ENCODE results near the gene DGKQ.

The DGKQ gene

GRCh38 chr4:1011666-1012033, 38.3 kb upstream of the DGKQ start:
- Histone ChIP-seq H3K79me1 (replicated peaks; ENCODE audit: low read length, poor library complexity, severe bottlenecking) (peaks cover 36% of the 10 kb centered on the region), H3K4ac (ENCODE audit: low read depth in 1 of 2, low read length in 2 of 2) (no peak overlapping the region), H3K27ac (ENCODE audit: low read length, poor library complexity, severe bottlenecking) (no peak overlapping the region), H3K4me1 (ENCODE audit: control insufficient read depth, insufficient read depth, low read depth, low read length) (peaks cover 59% of the 10 kb centered on the region), H4K91ac (ENCODE audit: low read length) (no peak overlapping the region), H3K4me3 (ENCODE audit: insufficient read depth in 1 of 2, low read depth in 1 of 2, low read length in 2 of 2) (peak overlapping the region in 1 of 2 experiments; percentile 73), H2BK5ac (ENCODE audit: low read depth, low read length, poor library complexity, severe bottlenecking) (no peak overlapping the region), H3K23ac (ENCODE audit: low read length in 2 of 2) (no peak overlapping the region), H2BK12ac (ENCODE audit: low read length in 2 of 2) (no peak overlapping the region), H2AK5ac (ENCODE audit: low read length, severe bottlenecking) (no peak overlapping the region), H4K8ac (ENCODE audit: low read length) (no peak overlapping the region), H2BK15ac (ENCODE audit: low read depth, poor library complexity, severe bottlenecking) (no peak overlapping the region), H2BK120ac (ENCODE audit: low read depth, low read length) (peak overlapping the region; percentile 92), H3K4me2 (ENCODE audit: low read length, poor library complexity, severe bottlenecking) (no peak overlapping the region), H3K18ac (ENCODE audit: low read depth in 1 of 2, low read length in 2 of 2) (no peak overlapping the region), H3K27me3 (ENCODE audit: control insufficient read depth in 1 of 2, insufficient read depth in 1 of 2, low read length in 2 of 2) (peaks cover 22 to 24% of the 10 kb centered on the region in 2 experiments), H3K9ac (ENCODE audit: low read length) (no peak overlapping the region), H3K14ac (ENCODE audit: low read length in 2 of 2) (no peak overlapping the region), H2AFZ (ENCODE audit: low read depth, low read length) (no peak overlapping the region), H3K36me3 (ENCODE audit: control insufficient read depth in 1 of 2, insufficient read depth in 2 of 2, low read depth in 1 of 2, low read length in 2 of 2) (peaks cover 3 to 43% of the 10 kb centered on the region in 2 experiments), H3K9me3 (ENCODE audit: control insufficient read depth, low read length) (peaks cover 4% of the 10 kb centered on the region)
- no peak for DNase-seq
- WGBS: 0% methylated on average over 19 of the region's 69 CpGs

DNA sequence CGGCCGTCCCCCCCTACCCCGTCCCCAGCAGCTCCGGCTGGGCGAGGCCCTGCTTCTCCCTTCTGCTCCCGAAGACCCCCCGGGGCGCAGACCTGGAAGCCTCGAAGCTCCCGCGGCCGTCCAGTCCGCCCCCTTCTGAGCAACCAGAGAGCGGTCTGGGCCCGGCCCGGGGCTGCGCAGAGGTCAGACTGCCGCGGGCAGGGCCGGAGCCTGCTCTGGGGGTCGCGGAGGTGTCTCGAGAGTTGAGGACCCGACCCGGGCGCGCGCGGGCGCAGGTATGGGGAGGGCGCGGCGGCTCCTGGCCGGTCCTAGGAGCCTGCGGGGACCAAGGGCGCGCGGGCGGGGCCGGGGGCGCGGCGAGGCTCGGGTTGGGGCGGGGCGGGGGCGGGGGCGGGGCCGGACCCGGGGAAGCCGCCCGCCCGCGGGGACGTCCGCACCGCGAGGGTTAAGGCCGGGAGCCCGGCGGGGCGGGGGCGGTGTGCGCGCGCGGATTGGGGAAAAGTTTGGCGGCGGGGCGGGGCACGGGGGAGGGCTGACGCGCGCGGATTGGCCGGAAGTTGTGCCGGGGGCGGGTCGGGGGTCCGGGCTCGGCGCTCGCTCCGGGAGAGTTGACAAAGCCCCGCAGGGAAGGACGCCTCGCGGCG, 37.8 kb upstream of the DGKQ start, which contains the start of gene FGFRL1:
Gene FGFRL1, plus strand, starts transcription at position 605 of the 644 bp plus-strand sequence. CDS start 860 bp downstream, outside the sequence.
- Histone ChIP-seq H3K79me1 (replicated peaks; ENCODE audit: low read length, poor library complexity, severe bottlenecking) (peaks cover 31% of the 10 kb centered on the region), H4K91ac (ENCODE audit: low read length) (no peak within 1 kb of the TSS), H3K23ac (ENCODE audit: low read length in 2 of 2) (peak within 1 kb of the TSS in 1 of 2 experiments; percentile 74), H2AK5ac (ENCODE audit: low read length, severe bottlenecking) (no peak within 1 kb of the TSS), H3K36me3 (ENCODE audit: control insufficient read depth in 1 of 2, insufficient read depth in 2 of 2, low read depth in 1 of 2, low read length in 2 of 2) (peaks cover 3 to 38% of the 10 kb centered on the region in 2 experiments), H2BK5ac (ENCODE audit: low read depth, low read length, poor library complexity, severe bottlenecking) (no peak within 1 kb of the TSS), H3K4me1 (ENCODE audit: control insufficient read depth, insufficient read depth, low read depth, low read length) (peaks cover 54% of the 10 kb centered on the region), H3K4me2 (ENCODE audit: low read length, poor library complexity, severe bottlenecking) (peak within 1 kb of the TSS; percentile 98), H3K18ac (ENCODE audit: low read depth in 1 of 2, low read length in 2 of 2) (peak within 1 kb of the TSS; percentile 61 to 68), H3K27me3 (ENCODE audit: control insufficient read depth in 1 of 2, insufficient read depth in 1 of 2, low read length in 2 of 2) (peaks cover 22 to 29% of the 10 kb centered on the region in 2 experiments), H3K9ac (ENCODE audit: low read length) (peak within 1 kb of the TSS; percentile 65), H3K9me3 (ENCODE audit: control insufficient read depth, low read length) (peaks cover 6% of the 10 kb centered on the region), H3K27ac (ENCODE audit: low read length, poor library complexity, severe bottlenecking) (no peak within 1 kb of the TSS), H2AFZ (ENCODE audit: low read depth, low read length) (peak within 1 kb of the TSS; percentile 46), H2BK15ac (ENCODE audit: low read depth, poor library complexity, severe bottlenecking) (peak within 1 kb of the TSS; percentile 95), H4K8ac (ENCODE audit: low read length) (no peak within 1 kb of the TSS), H3K4ac (ENCODE audit: low read depth in 1 of 2, low read length in 2 of 2) (peak within 1 kb of the TSS in 1 of 2 experiments; percentile 67), H2BK12ac (ENCODE audit: low read length in 2 of 2) (peak within 1 kb of the TSS in 1 of 2 experiments; percentile 66), H2BK120ac (ENCODE audit: low read depth, low read length) (peak within 1 kb of the TSS; percentile 92), H3K14ac (ENCODE audit: low read length in 2 of 2) (peak within 1 kb of the TSS in 1 of 2 experiments; percentile 1), H3K4me3 (ENCODE audit: insufficient read depth in 1 of 2, low read depth in 1 of 2, low read length in 2 of 2) (peak within 1 kb of the TSS; percentile 73 to 75)
- 2% methylated on average over 23 of the region's 89 CpGs for WGBS
- DNase-seq: peak; percentile 88

GRCh38 chr4:1010395-1011021, 37.1 kb upstream of the DGKQ start:
- Histone ChIP-seq H2BK5ac (ENCODE audit: low read depth, low read length, poor library complexity, severe bottlenecking) (no peak overlapping the region), H3K9ac (ENCODE audit: low read length) (peak overlapping the region; percentile 61), H3K79me1 (replicated peaks; ENCODE audit: low read length, poor library complexity, severe bottlenecking) (peaks cover 28% of the 10 kb centered on the region), H3K23ac (ENCODE audit: low read length in 2 of 2) (peak overlapping the region in 1 of 2 experiments; percentile 74), H4K91ac (ENCODE audit: low read length) (no peak overlapping the region), H2AFZ (ENCODE audit: low read depth, low read length) (peak overlapping the region; percentile 88), H3K9me3 (ENCODE audit: control insufficient read depth, low read length) (peaks cover 6% of the 10 kb centered on the region), H3K36me3 (ENCODE audit: control insufficient read depth in 1 of 2, insufficient read depth in 2 of 2, low read depth in 1 of 2, low read length in 2 of 2) (peaks cover 3 to 32% of the 10 kb centered on the region in 2 experiments), H2BK12ac (ENCODE audit: low read length in 2 of 2) (peak overlapping the region in 1 of 2 experiments; percentile 88), H3K18ac (ENCODE audit: low read depth in 1 of 2, low read length in 2 of 2) (peak overlapping the region in 1 of 2 experiments; percentile 81), H3K4ac (ENCODE audit: low read depth in 1 of 2, low read length in 2 of 2) (peak overlapping the region in 1 of 2 experiments; percentile 67), H2AK5ac (ENCODE audit: low read length, severe bottlenecking) (no peak overlapping the region), H3K27me3 (ENCODE audit: control insufficient read depth in 1 of 2, insufficient read depth in 1 of 2, low read length in 2 of 2) (peaks cover 25 to 32% of the 10 kb centered on the region in 2 experiments), H2BK120ac (ENCODE audit: low read depth, low read length) (no peak overlapping the region), H3K14ac (ENCODE audit: low read length in 2 of 2) (peak overlapping the region in 1 of 2 experiments; percentile 64), H3K4me1 (ENCODE audit: control insufficient read depth, insufficient read depth, low read depth, low read length) (peaks cover 51% of the 10 kb centered on the region), H3K4me3 (ENCODE audit: insufficient read depth in 1 of 2, low read depth in 1 of 2, low read length in 2 of 2) (peak overlapping the region in 1 of 2 experiments; percentile 75), H2BK15ac (ENCODE audit: low read depth, poor library complexity, severe bottlenecking) (peak overlapping the region; percentile 95), H3K27ac (ENCODE audit: low read length, poor library complexity, severe bottlenecking) (no peak overlapping the region), H3K4me2 (ENCODE audit: low read length, poor library complexity, severe bottlenecking) (peak overlapping the region; percentile 98), H4K8ac (ENCODE audit: low read length) (no peak overlapping the region)
- WGBS: 13% methylated on average over 26 of the region's 36 CpGs
- peak; percentile 93 for DNase-seq
